Type B pancreatic cell (in vitro differentiated cells): ENCODE results near the gene GLDN. TPM values are rescaled to one million over a fixed set of nuclear protein-coding genes. Genes with fewer than 3 reads are reported as not detected.
"Not testable (repeated sequence)": the region's sequence is repeated elsewhere in the genome, so short reads cannot be mapped to it uniquely, and the experiment has no call there.

Source experiments
- DNase-seq: peaks from one replicate; pipeline ENCODE4 v3.0.0; 2021; ENCODE audit warnings: mixed read lengths; ENCODE audit not compliant: unreplicated experiment; ENCODE audit errors: extremely low spot score
- H3K27ac Mint-ChIP-seq: 2 replicates; pipeline ENCODE4 v1.8.0; 2021; ENCODE audit warnings: mild to moderate bottlenecking, mixed read lengths
- H3K27me3 Mint-ChIP-seq: 2 replicates; pipeline ENCODE4 v1.8.0; 2021; ENCODE audit warnings: mixed read lengths
- H3K36me3 Mint-ChIP-seq: 2 replicates; pipeline ENCODE4 v1.8.0; 2021; ENCODE audit warnings: mixed read lengths
- H3K4me1 Mint-ChIP-seq: one replicate; pipeline ENCODE4 v1.8.0; 2021; ENCODE audit warnings: mixed read lengths; ENCODE audit not compliant: unreplicated experiment
- H3K4me3 Mint-ChIP-seq: 2 replicates; pipeline ENCODE4 v1.8.0; 2021; ENCODE audit warnings: mild to moderate bottlenecking, mixed read lengths
- H3K9me3 Mint-ChIP-seq: 2 replicates; pipeline ENCODE4 v1.8.0; 2021; ENCODE audit warnings: mixed read lengths
- total RNA-seq: library from RNA; stranded (reverse); gene quantifications from 2 replicates; pipeline ENCODE4 v1.2.1, GENCODE V29; 2021; ENCODE audit warnings: low replicate concordance
- TF ChIP-seq, protein P1 (sequence below): fragments of 200-600 bp; sonication (generic); conservative IDR thresholded peaks from 2 replicates; pipeline ENCODE4 v1.5.0; 2021; ENCODE audit warnings: antibody characterized with exemption, mild to moderate bottlenecking

Gene GLDN
- total RNA-seq, 1 donor from 2014 or later, result 0.68 TPM

GRCh38 chr15:51438526-51438925, 97.1 kb downstream of the GLDN start:
- peaks cover 3% of the 10 kb centered on the region for H3K27me3 Mint-ChIP-seq
- no peaks in the 10 kb centered on the region for H3K4me1 Mint-ChIP-seq
- DNase-seq, result no peak
- no peak overlapping the region for H3K4me3 Mint-ChIP-seq
- no peaks in the 10 kb centered on the region for H3K36me3 Mint-ChIP-seq
- no peak overlapping the region for H3K27ac Mint-ChIP-seq
- peaks cover 4% of the 10 kb centered on the region for H3K9me3 Mint-ChIP-seq
- TF ChIP-seq, protein P1, sequence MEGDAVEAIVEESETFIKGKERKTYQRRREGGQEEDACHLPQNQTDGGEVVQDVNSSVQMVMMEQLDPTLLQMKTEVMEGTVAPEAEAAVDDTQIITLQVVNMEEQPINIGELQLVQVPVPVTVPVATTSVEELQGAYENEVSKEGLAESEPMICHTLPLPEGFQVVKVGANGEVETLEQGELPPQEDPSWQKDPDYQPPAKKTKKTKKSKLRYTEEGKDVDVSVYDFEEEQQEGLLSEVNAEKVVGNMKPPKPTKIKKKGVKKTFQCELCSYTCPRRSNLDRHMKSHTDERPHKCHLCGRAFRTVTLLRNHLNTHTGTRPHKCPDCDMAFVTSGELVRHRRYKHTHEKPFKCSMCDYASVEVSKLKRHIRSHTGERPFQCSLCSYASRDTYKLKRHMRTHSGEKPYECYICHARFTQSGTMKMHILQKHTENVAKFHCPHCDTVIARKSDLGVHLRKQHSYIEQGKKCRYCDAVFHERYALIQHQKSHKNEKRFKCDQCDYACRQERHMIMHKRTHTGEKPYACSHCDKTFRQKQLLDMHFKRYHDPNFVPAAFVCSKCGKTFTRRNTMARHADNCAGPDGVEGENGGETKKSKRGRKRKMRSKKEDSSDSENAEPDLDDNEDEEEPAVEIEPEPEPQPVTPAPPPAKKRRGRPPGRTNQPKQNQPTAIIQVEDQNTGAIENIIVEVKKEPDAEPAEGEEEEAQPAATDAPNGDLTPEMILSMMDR, result no peak

DNA sequence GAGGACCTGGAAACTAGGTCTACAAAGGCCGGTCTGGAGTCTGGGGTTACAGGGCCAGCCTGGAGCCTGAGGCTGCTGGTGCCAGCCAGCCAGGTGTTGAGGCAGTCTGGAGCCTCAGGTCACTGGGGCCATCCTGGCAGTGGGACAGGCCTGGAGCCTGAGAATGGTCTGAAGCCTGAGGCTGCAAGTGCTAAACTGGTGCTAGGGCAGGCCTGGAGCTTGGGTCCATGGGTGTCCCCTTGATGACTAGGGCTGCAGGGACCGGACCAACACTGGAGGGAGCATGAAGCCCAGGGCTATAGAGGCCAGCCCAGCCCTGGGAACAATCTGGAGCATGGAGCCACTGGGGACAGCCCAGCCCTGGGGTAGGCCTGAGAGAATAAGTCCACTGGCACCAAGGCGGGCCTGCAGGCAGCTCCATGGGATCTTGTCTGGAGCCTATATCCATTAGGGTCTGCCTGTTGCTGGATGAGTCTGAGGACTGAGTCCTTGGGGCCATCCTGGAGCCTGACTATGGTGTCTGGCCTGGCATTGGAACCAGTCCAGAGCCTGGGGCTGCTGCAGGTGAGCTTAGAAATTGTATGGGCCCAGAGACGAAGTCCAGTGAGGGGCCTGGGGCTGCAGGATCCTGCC, 101.9 kb downstream of the GLDN start:
- H3K9me3 Mint-ChIP-seq, result peaks cover 3% of the 10 kb centered on the region
- H3K27ac Mint-ChIP-seq, result no peak overlapping the region
- TF ChIP-seq, protein P1, result no peak
- no peaks in the 10 kb centered on the region for H3K4me1 Mint-ChIP-seq
- H3K4me3 Mint-ChIP-seq, result no peak overlapping the region
- no peaks in the 10 kb centered on the region for H3K27me3 Mint-ChIP-seq
- peaks cover 28% of the 10 kb centered on the region for H3K36me3 Mint-ChIP-seq
- no peak for DNase-seq

DNA sequence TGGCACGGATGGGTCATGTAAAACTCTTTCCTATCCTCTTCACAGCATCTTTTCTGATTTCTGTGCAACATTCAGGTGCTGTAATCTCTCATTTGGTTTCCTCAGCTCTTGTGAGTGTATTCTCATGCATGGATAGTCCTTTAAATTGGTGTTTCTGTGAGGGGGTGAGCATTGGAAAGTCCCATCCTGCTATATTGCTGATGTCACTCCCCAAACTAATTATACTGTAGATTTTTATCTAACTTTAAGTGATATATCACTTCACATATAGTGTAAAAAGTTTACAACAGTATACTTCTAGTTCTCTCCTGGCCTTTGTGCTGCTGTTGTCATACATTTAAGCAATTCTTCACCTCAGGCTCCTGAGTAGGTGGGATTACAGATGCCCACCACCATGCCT, 102.7 kb downstream of the GLDN start:
- H3K27ac Mint-ChIP-seq, result no peak overlapping the region
- DNase-seq, result no peak
- TF ChIP-seq, protein P1, result no peak
- no peaks in the 10 kb centered on the region for H3K4me1 Mint-ChIP-seq
- no peak overlapping the region for H3K4me3 Mint-ChIP-seq
- H3K36me3 Mint-ChIP-seq, result peaks cover 30% of the 10 kb centered on the region
- no peaks in the 10 kb centered on the region for H3K27me3 Mint-ChIP-seq
- H3K9me3 Mint-ChIP-seq, result no peaks in the 10 kb centered on the region

- H3K4me1 Mint-ChIP-seq, result no peaks in the 10 kb centered on the region
- peaks cover 35% of the 10 kb centered on the region for H3K36me3 Mint-ChIP-seq
- no peak overlapping the region for H3K27ac Mint-ChIP-seq
- H3K9me3 Mint-ChIP-seq, result no peaks in the 10 kb centered on the region
- H3K27me3 Mint-ChIP-seq, result no peaks in the 10 kb centered on the region
- no peak overlapping the region for H3K4me3 Mint-ChIP-seq
- TF ChIP-seq, protein P1, result no peak
- DNase-seq, result no peak
Measured at GRCh38 chr15:51444807-51445206, 103.4 kb downstream of the GLDN start.

- H3K4me1 Mint-ChIP-seq, H3K9me3 Mint-ChIP-seq, H3K4me3 Mint-ChIP-seq, DNase-seq, H3K27me3 Mint-ChIP-seq, H3K27ac Mint-ChIP-seq: not testable (repeated sequence)
- H3K36me3 Mint-ChIP-seq, result peaks cover 41% of the 10 kb centered on the region
Measured at GRCh38 chr15:51446029-51446744, 104.7 kb downstream of the GLDN start.

DNA sequence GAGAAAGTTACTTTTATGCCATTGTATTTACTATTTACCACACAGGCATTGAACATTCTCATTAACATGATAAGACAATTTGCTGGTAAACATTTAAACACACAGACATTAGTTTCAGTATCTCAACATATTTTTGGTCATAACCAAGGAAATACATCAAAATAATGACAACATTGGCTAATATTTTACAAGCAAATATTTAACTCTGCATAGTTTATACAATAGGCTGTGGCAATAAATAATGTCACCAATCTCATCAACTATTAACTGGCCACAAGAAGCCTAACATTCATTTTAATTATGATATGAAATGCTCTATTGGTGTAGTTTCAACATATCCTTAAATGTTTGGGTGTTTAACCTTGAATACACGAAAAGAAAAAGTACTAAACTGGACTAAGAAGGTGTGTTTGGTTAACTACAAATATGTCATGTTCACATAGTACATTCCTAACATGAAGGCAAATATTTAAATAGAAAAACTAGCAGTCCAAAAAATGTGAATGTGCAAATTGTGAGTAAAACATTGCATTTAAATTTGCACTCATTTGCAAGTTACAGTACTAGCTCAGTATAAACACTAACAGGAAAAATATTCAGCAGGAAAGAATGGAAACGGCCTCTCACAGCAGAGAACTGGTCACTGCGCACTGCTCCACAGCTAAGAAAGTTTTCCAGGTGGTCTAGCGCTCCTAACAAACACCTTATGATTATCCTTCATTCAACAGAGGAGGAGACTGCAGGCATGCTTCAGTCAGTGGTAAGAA, 106.6 kb downstream of the GLDN start:
- TF ChIP-seq, protein P1, result no peak
- Mint-ChIP-seq H3K36me3 (peaks cover 44% of the 10 kb centered on the region), H3K9me3 (no peaks in the 10 kb centered on the region), H3K27me3 (no peaks in the 10 kb centered on the region), H3K4me3 (no peak overlapping the region), H3K27ac (no peak overlapping the region), H3K4me1 (peaks cover 8% of the 10 kb centered on the region)
- no peak for DNase-seq
